ENCODE measurements around the gene CNOT1. TPM values are rescaled to one million over a fixed set of nuclear protein-coding genes. Genes with fewer than 3 reads are reported as not detected.
"Not testable (repeated sequence)": the region's sequence is repeated elsewhere in the genome, so short reads cannot be mapped to it uniquely, and the experiment has no call there.

Gene CNOT1
- total and polyA plus RNA-seq, 10 donors: 51.5 to 199 (median 180) TPM

- intact Hi-C loops (cut with DNase I; ENCODE audit: low total_unique reads): no loop called here
- no peak overlapping the region for H3K27ac ChIP-seq
- TF ChIP-seq CTCF (IDR thresholded peaks at IDR 0.05 in 8 of 11, conservative IDR thresholded peaks at IDR 0.05 in 3 of 11): no peak
- TF ChIP-seq POLR2AphosphoS5 (IDR thresholded peaks at IDR 0.05): no peak
- TF ChIP-seq POLR2A (IDR thresholded peaks at IDR 0.05): no peak
- 75 to 93% (median 88%) methylated on average over 4 of the region's 4 CpGs for WGBS, 5 donors
- H3K4me3 ChIP-seq: no peak overlapping the region
- no peaks in the 10 kb centered on the region for H3K9me3 ChIP-seq
- no peak for DNase-seq
- no peaks in the 10 kb centered on the region for H3K4me1 ChIP-seq
- no peaks in the 10 kb centered on the region for H3K27me3 ChIP-seq (replicated peaks in 1 of 7)
- no peaks in the 10 kb centered on the region for H3K36me3 ChIP-seq
Measured at GRCh38 chr16:58639230-58639629, 9.6 kb upstream of the CNOT1 start.

- 71 to 83% (median 73%) methylated on average over 8 of the region's 8 CpGs for WGBS, 5 donors
- no peak overlapping the region for H3K4me3 ChIP-seq
- H3K27ac ChIP-seq: no peak overlapping the region
- no peaks in the 10 kb centered on the region for H3K27me3 ChIP-seq (replicated peaks in 1 of 7)
- no peaks in the 10 kb centered on the region for H3K9me3 ChIP-seq
- TF ChIP-seq POLR2AphosphoS5 (IDR thresholded peaks at IDR 0.05) (no peak), CTCF (IDR thresholded peaks at IDR 0.05 in 8 of 11, conservative IDR thresholded peaks at IDR 0.05 in 3 of 11) (no peak)
- DNase-seq: no peak
- H3K4me1 ChIP-seq: no peaks in the 10 kb centered on the region
- no peaks in the 10 kb centered on the region for H3K36me3 ChIP-seq
- intact Hi-C loops (cut with DNase I; ENCODE audit: low total_unique reads): no loop called here
Measured at GRCh38 chr16:58638148-58639036, 8.8 kb upstream of the CNOT1 start.

GRCh38 chr16:58637021-58637420 lies 7.4 kb upstream of the CNOT1 start:
- WGBS, 5 donors: 92 to 96% (median 95%) methylated on average over 6 of the region's 6 CpGs

GRCh38 chr16:58636466-58636865 lies 6.8 kb upstream of the CNOT1 start:
- TF ChIP-seq POLR2A (IDR thresholded peaks at IDR 0.05) (no peak), POLR2AphosphoS5 (IDR thresholded peaks at IDR 0.05) (no peak), CTCF (IDR thresholded peaks at IDR 0.05 in 8 of 11, conservative IDR thresholded peaks at IDR 0.05 in 3 of 11) (no peak)
- Histone ChIP-seq H3K27ac (no peak overlapping the region), H3K36me3 (no peaks in the 10 kb centered on the region), H3K9me3 (no peaks in the 10 kb centered on the region), H3K4me1 (no peaks in the 10 kb centered on the region), H3K4me3 (no peak overlapping the region), H3K27me3 (replicated peaks in 1 of 7) (no peaks in the 10 kb centered on the region)
- intact Hi-C loops (cut with DNase I; ENCODE audit: low total_unique reads): no loop called here
- DNase-seq: no peak
- 73 to 88% (median 79%) methylated on average over 4 of the region's 4 CpGs for WGBS, 5 donors

More at GRCh38 chr16:58637021-58637420, 7.4 kb upstream of the CNOT1 start:
- DNase-seq; intact Hi-C loops (cut with DNase I; ENCODE audit: low total_unique reads); H3K4me3 ChIP-seq; H3K9me3 ChIP-seq; H3K4me1 ChIP-seq; H3K27ac ChIP-seq; H3K27me3 ChIP-seq (replicated peaks in 1 of 7); H3K36me3 ChIP-seq: not testable (repeated sequence)

All from spleen (tissue), 11 donors.